Naive thymus-derived CD8-positive, alpha-beta T cell (primary cell): ENCODE measurements around the gene GPRIN3. TPM values are rescaled to one million over a fixed set of nuclear protein-coding genes. Genes with fewer than 3 reads are reported as not detected.
"Not testable (repeated sequence)": the region's sequence is repeated elsewhere in the genome, so short reads cannot be mapped to it uniquely, and the experiment has no call there.

Source experiments
- ATAC-seq, 2 donors: fragments of 150-1000 bp; cut with Tn5 transposase in 1 of 2; sonication (Bioruptor Pico), chemical (Tn5 transposase) in 1 of 2; 1 replicate in 1 of 2; 2 replicates in 1 of 2; pipeline ENCODE4 v1.10.0; 2021; ENCODE audit warnings: mild to moderate bottlenecking in 2 of 2, moderate library complexity in 2 of 2
- POLR2A ChIA-PET: fragments of 350-600 bp; sonication (Branson Sonifier 250); formaldehyde crosslinking; loops from one replicate; lab custom pipeline; 2021; ENCODE audit warnings: antibody characterized with exemption; lab: Charles Lee
- DNase-seq, 10 donors: peaks; one replicate each; pipeline versions ENCODE4 v3.0.0 to v3.0.0-alpha.2; 2020 to 2022
- H3K27ac Mint-ChIP-seq, 10 donors: one replicate each; pipeline ENCODE4 v1.8.0; 2020 to 2022; ENCODE audit warnings: mild to moderate bottlenecking in 10 of 10, mixed read lengths in 10 of 10, moderate library complexity in 4 of 10, inconsistent platforms in 1 of 10
- H3K27me3 Mint-ChIP-seq, 5 donors: one replicate each; pipeline ENCODE4 v1.8.0; 2021 to 2022; ENCODE audit warnings: mixed read lengths in 5 of 5
- H3K36me3 Mint-ChIP-seq, 3 donors: one replicate each; pipeline ENCODE4 v1.8.0; 2020 to 2022; ENCODE audit warnings: mixed read lengths in 3 of 3, mild to moderate bottlenecking in 2 of 3, inconsistent platforms in 1 of 3
- H3K4me1 Mint-ChIP-seq, 4 donors: one replicate each; pipeline ENCODE4 v1.8.0; 2021 to 2022; ENCODE audit warnings: mixed read lengths in 4 of 4
- H3K4me3 Mint-ChIP-seq, 10 donors: one replicate each; pipeline ENCODE4 v1.8.0; 2020 to 2022; ENCODE audit warnings: mild to moderate bottlenecking in 10 of 10, mixed read lengths in 10 of 10, moderate library complexity in 6 of 10, inconsistent platforms in 1 of 10
- H3K9me3 Mint-ChIP-seq, 9 donors: one replicate each; pipeline ENCODE4 v1.8.0; 2020 to 2022; ENCODE audit warnings: mixed read lengths in 9 of 9, mild to moderate bottlenecking in 3 of 9, inconsistent platforms in 1 of 9, moderate library complexity in 1 of 9
- polyA plus RNA-seq, 3 donors: library from polyadenylated mRNA; unstranded; fragments of 300-500 nt; fragmentation: Illumina TruSeq; gene quantifications; one replicate each; pipeline ENCODE4 v1.2.3, GENCODE V29; 2021
- total RNA-seq, 8 experiments: library from RNA in 2 of 8; stranded (reverse) in 2 of 8; gene quantifications; one replicate each; pipeline ENCODE4 v1.2.3 and lab custom pipeline; 2021 to 2026

Gene GPRIN3
- total and polyA plus RNA-seq, 5 experiments from 2014 or later: 3.3 to 6.5 (median 3.7) TPM

- ATAC-seq (no peak), DNase-seq (no peak)
- H3K9me3 Mint-ChIP-seq: peaks cover 0 to 14% (median 2%) of the 10 kb centered on the region in 9 donors
- POLR2A ChIA-PET: no interaction called here
- H3K27ac Mint-ChIP-seq: peak overlapping the region in 1 of 10 donors; percentile 5
- H3K27me3 Mint-ChIP-seq: peaks cover 0 to 3% (median 0%) of the 10 kb centered on the region in 5 donors
- no peaks in the 10 kb centered on the region for H3K4me1 Mint-ChIP-seq
- H3K4me3 Mint-ChIP-seq: no peak overlapping the region
- H3K36me3 Mint-ChIP-seq: peaks cover 0 to 10% (median 0%) of the 10 kb centered on the region in 3 donors
Observed at GRCh38 chr4:89203902-89204301, 103.7 kb downstream of the GPRIN3 start.

GRCh38 chr4:89199394-89199793 is 108.2 kb downstream of the GPRIN3 start:
- H3K36me3 Mint-ChIP-seq, ATAC-seq, H3K4me3 Mint-ChIP-seq, POLR2A ChIA-PET, H3K9me3 Mint-ChIP-seq, H3K4me1 Mint-ChIP-seq, H3K27ac Mint-ChIP-seq, DNase-seq, H3K27me3 Mint-ChIP-seq: not testable (repeated sequence)

- Mint-ChIP-seq H3K9me3 (no peaks in the 10 kb centered on the region), H3K36me3 (peaks cover 0 to 4% (median 0%) of the 10 kb centered on the region in 3 donors), H3K27me3 (peaks cover 0 to 3% (median 0%) of the 10 kb centered on the region in 5 donors), H3K4me3 (no peak overlapping the region), H3K4me1 (no peaks in the 10 kb centered on the region), H3K27ac (no peak overlapping the region)
- DNase-seq (no peak), ATAC-seq (no peak)
- POLR2A ChIA-PET: no interaction called here
Observed at GRCh38 chr4:89197920-89198319, 109.7 kb downstream of the GPRIN3 start.

- POLR2A ChIA-PET: no interaction called here
- peaks cover 0 to 4% (median 0%) of the 10 kb centered on the region in 3 donors for H3K36me3 Mint-ChIP-seq
- ATAC-seq (no peak), DNase-seq (no peak)
- H3K27ac Mint-ChIP-seq: no peak overlapping the region
- H3K27me3 Mint-ChIP-seq: peaks cover 3 to 8% (median 5%) of the 10 kb centered on the region in 5 donors
- no peaks in the 10 kb centered on the region for H3K9me3 Mint-ChIP-seq
- H3K4me3 Mint-ChIP-seq: no peak overlapping the region
- H3K4me1 Mint-ChIP-seq: no peaks in the 10 kb centered on the region
Observed at GRCh38 chr4:89196745-89197144, 110.9 kb downstream of the GPRIN3 start.

GRCh38 chr4:89196056-89196674 is 111.4 kb downstream of the GPRIN3 start:
- Mint-ChIP-seq H3K4me1 (no peaks in the 10 kb centered on the region), H3K27ac (no peak overlapping the region)
- no peak for ATAC-seq

GRCh38 chr4:89193843-89194242 is 113.8 kb downstream of the GPRIN3 start:
- H3K4me3 Mint-ChIP-seq: no peak overlapping the region
- POLR2A ChIA-PET: no interaction called here
- ATAC-seq: no peak
- no peak for DNase-seq
- H3K36me3 Mint-ChIP-seq: no peaks in the 10 kb centered on the region
- peaks cover 10 to 28% (median 21%) of the 10 kb centered on the region in 5 donors for H3K27me3 Mint-ChIP-seq
- no peaks in the 10 kb centered on the region for H3K9me3 Mint-ChIP-seq
- no peak overlapping the region for H3K27ac Mint-ChIP-seq
- H3K4me1 Mint-ChIP-seq: no peaks in the 10 kb centered on the region

More at GRCh38 chr4:89196056-89196674, 111.4 kb downstream of the GPRIN3 start:
- Mint-ChIP-seq H3K27me3 (peaks cover 3 to 10% (median 5%) of the 10 kb centered on the region in 5 donors), H3K9me3 (no peaks in the 10 kb centered on the region), H3K36me3 (no peaks in the 10 kb centered on the region), H3K4me3 (no peak overlapping the region)
- POLR2A ChIA-PET: no interaction called here
- DNase-seq: no peak

Other genes starting within 250 kb of the GPRIN3 start
- 1 to 10 TPM; 7.4 to 8.4 TPM for gene TIGD2, start 196.3 kb downstream of the GPRIN3 start, total RNA-seq
- gene TIGD2, start 196.3 kb downstream of the GPRIN3 start, polyA plus RNA-seq: 1 to 10 TPM; 3.2 to 4.2 (median 3.3) TPM